Skin of body (tissue), 2 donors: Measurements from ENCODE around the gene CHPF2. TPM values are rescaled to one million over a fixed set of nuclear protein-coding genes. Genes with fewer than 3 reads are reported as not detected.

ENCODE experiments used
- DNase-seq: peaks from one replicate; lab custom pipeline; 2025; lab: John Stamatoyannopoulos, UW
- total RNA-seq: library from RNA; depleted of rRNA; stranded (reverse); fragments of >200 nt; gene quantifications from one replicate; pipeline ENCODE4 v1.2.3, GENCODE V29; 2014

The CHPF2 gene
- total RNA-seq, 1 donor from 2014 or later = 18.5 TPM

DNA sequence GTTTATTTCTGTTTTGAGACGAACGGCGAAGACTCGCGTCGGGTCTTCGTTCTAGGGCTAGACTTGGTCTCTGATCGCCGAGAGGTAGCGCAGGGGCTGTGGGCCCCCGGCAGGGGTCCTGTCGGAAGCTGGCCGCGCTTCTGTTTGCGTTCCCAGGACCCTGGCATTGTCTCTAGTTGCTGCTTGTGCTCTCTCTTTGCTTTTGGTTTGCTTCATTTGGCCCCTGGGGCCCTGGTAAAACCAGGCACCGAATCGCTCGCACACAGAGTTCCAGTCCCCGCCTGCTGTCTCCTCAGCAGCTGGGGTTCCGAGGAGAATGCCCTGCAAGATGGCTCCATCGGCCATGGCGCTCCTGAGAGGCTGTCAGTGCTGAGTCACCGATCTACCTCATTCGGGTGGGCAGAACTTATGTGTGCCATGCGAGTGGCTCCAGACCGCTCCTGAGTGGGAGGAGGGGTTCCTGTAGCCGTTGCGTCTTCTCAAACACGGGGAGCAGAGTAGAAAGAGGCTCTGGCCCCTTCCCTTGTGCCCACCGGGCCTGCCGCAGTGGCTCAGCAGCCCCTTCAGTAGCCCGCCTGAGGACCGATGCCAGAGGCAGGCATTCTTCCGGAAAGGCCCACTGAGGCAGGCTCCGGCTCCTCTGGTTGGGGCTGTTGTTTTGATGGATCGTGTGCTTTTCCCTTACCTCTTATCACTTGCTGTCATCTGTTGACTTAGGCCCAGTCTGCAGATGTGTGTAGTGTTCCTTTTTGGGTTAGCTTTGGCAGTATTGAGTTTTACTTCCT is 826 bp downstream of the CHPF2 start:
- DNase-seq = no peak

DNA sequence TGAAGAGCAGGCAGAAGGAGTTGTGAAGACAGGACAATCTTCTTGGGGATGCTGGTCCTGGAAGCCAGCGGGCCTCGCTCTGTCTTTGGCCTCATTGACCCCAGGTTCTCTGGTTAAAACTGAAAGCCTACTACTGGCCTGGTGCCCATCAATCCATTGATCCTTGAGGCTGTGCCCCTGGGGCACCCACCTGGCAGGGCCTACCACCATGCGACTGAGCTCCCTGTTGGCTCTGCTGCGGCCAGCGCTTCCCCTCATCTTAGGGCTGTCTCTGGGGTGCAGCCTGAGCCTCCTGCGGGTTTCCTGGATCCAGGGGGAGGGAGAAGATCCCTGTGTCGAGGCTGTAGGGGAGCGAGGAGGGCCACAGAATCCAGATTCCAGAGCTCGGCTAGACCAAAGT is 1.5 kb downstream of the CHPF2 start:
- no peak for DNase-seq

DNA sequence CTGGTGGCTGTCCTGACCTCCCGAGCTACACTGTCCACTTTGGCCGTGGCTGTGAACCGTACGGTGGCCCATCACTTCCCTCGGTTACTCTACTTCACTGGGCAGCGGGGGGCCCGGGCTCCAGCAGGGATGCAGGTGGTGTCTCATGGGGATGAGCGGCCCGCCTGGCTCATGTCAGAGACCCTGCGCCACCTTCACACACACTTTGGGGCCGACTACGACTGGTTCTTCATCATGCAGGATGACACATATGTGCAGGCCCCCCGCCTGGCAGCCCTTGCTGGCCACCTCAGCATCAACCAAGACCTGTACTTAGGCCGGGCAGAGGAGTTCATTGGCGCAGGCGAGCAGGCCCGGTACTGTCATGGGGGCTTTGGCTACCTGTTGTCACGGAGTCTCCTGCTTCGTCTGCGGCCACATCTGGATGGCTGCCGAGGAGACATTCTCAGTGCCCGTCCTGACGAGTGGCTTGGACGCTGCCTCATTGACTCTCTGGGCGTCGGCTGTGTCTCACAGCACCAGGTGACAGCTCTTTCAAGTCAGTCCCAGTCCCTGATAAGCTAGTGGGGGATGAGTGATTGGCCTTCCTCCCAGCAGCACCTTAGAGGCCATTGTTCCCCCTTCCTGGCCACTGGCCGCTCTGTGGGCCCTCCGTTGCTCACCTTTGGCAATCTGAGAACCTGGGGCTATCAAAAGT is 3.0 kb downstream of the CHPF2 start:
- DNase-seq = no peak

DNA sequence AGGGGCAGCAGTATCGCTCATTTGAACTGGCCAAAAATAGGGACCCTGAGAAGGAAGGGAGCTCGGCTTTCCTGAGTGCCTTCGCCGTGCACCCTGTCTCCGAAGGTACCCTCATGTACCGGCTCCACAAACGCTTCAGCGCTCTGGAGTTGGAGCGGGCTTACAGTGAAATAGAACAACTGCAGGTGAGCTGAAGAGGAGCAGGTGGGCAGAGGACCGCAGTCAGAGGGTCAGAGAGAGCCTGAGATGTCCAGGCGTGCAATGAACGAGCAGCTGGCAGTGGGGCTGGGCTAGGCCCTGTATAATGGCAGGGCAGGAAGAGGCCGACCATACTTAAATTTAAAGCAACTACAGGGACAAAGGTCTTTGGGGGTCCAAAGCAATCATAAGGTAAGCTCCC is 4.1 kb downstream of the CHPF2 start:
- DNase-seq = no peak

DNA sequence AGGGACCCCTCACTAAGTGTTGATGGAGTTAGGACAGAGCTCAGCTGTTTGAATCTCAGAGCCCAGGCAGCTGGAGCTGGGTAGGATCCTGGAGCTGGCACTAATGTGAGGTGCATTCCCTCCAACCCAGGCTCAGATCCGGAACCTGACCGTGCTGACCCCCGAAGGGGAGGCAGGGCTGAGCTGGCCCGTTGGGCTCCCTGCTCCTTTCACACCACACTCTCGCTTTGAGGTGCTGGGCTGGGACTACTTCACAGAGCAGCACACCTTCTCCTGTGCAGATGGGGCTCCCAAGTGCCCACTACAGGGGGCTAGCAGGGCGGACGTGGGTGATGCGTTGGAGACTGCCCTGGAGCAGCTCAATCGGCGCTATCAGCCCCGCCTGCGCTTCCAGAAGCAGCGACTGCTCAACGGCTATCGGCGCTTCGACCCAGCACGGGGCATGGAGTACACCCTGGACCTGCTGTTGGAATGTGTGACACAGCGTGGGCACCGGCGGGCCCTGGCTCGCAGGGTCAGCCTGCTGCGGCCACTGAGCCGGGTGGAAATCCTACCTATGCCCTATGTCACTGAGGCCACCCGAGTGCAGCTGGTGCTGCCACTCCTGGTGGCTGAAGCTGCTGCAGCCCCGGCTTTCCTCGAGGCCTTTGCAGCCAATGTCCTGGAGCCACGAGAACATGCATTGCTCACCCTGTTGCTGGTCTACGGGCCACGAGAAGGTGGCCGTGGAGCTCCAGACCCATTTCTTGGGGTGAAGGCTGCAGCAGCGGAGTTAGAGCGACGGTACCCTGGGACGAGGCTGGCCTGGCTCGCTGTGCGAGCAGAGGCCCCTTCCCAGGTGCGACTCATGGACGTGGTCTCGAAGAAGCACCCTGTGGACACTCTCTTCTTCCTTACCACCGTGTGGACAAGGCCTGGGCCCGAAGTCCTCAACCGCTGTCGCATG is 5.2 kb downstream of the CHPF2 start:
- no peak for DNase-seq

DNA sequence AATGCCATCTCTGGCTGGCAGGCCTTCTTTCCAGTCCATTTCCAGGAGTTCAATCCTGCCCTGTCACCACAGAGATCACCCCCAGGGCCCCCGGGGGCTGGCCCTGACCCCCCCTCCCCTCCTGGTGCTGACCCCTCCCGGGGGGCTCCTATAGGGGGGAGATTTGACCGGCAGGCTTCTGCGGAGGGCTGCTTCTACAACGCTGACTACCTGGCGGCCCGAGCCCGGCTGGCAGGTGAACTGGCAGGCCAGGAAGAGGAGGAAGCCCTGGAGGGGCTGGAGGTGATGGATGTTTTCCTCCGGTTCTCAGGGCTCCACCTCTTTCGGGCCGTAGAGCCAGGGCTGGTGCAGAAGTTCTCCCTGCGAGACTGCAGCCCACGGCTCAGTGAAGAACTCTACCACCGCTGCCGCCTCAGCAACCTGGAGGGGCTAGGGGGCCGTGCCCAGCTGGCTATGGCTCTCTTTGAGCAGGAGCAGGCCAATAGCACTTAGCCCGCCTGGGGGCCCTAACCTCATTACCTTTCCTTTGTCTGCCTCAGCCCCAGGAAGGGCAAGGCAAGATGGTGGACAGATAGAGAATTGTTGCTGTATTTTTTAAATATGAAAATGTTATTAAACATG is 6.0 kb downstream of the CHPF2 start:
- no peak for DNase-seq

DNA sequence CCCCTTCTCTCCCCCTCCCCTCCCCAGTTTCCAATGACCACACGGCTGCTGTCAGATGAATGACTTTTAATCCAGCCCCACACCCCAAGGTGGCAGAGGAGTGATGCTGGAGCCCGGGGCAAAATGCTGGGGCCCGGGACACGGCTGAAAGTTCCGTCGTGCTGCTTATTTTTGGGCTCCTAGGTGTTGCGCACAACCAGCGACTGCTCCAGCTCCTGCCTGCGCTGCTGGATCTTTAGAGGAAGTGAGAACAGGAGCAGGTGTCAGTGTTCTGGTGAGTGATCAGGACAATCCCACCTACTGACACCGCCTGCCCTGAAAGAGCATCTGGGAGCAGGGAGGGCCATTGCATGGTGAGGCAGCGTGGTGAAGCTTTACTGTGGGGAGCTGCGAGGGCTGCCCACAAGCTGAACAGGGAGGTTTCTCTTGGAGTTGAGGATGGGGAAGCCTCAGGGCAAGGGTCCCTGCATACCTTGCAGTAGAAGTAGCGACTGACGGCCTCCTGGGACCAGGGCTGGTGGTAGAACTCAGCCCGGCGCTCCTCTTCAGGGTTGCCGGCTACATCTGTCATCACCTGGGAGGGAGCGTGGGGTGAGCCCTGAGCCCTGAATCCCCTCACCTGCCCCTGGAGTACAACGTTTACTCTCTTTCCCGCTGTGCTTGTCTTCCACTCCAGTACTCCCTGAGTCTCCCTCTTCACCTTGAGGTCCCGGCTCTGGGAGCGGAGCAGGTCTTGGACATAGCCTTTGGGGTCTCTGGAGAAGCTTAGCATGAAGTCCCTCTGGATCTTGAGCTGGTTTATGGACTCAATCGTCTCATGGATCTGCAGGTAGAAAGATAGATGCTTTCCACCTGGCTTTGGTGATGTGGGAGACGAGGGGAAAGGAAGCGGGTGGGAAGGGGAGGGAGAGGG is 6.9 kb downstream of the CHPF2 start:
- no peak for DNase-seq

DNA sequence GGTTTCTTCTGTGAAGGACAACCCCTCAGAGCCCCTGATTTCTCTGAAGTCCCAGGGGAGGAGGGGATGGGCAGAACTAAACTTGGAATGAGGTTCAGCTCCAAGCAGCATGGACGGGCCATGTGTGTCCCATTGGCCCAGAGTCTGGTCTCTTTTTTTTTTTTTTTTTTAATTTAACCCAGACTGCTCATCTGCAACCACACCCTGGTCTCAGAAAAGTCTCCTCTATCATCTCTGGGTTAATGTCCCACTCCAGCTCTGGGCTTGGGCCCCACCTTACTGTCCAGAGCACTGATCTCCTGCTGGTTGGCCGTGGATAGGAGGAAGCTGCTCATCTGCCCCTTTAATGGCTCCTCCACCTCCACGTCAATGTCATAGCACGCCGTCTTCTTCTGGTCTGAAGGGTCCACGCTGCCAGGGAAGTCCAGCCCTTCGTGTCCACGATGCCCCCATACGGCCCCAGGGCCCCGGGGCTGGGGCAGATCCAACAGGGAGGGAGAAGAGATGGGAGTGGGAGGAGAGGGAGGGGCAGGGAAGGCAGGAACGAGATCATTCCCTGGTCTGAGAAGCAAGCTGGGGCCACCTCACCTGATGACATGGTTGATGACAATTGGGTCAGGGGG is 7.7 kb downstream of the CHPF2 start:
- DNase-seq = no peak

DNA sequence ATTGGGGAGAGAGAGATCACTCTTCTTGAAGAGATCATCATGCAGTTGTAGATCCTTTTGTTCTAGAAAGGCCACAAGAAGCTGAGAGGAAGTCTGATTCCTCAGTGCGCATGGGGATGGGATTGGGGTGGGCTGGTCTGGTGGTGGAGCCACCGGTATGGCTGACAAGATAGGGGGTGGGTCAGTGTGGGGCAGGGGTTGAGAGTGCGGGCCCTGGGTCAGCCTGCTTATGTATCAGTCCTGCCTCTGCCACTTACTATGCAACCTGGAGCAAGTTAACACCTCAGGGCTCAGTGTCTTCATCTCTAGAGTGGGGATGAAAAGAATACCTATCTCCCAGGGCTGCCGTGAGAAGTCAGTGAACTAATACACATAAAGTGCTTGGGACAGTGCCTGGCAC is 8.3 kb downstream of the CHPF2 start:
- no peak for DNase-seq

DNA sequence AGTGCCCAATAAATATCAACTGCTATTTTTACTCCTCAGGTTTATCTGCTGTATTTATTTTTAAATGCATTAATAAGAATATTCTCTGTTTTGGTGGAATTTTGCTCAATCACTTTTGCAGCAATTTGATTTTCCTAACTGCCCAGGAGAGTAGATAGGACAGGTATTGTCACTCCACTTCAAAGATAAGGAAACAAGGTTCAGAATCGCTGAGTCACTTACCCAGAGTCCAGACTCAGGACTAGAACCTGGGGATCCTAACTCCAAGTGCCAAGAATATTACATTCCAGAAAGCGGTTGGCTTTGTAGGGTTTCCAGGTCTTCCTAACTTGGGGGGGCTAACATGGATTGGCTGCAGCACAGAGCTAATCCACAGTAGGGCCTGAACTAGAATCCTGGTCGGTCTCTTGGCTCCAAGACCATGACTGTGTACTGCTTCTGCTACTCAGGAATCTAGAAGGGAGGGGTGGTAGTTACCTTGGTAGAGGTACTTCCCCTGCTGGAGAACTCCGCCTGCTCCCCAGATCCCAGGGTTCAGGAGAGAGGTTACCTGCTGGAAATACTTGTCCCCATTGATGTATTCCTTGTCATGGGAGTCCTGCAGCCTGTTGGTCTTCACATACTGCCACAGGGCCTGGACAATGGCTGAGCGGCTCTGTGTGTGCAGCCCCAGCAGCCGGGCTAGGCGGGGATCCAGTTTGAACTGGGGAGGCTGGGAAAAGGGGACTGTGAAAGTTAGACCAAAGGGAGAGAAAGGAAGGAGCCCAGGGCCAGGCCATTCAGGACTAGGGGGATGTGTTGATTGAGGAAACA is 8.9 kb downstream of the CHPF2 start:
- no peak for DNase-seq

DNA sequence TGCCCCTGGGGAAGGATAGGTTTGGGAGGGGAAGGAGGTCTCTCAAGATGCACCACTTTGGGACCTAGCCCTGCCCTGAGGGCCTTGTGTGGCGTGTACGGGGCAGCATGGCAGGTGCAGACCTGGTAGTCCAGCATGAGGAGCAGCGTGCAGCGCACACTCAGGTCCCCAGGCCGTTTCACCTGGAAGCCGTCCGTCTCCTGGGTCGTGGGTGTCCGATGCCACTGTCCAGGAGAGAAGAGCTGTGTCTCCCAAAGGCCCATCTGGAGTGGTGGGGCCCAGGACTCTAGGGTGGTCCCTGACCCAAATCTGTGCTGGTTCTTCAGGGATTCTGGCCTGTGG is 9.4 kb downstream of the CHPF2 start:
- no peak for DNase-seq

DNA sequence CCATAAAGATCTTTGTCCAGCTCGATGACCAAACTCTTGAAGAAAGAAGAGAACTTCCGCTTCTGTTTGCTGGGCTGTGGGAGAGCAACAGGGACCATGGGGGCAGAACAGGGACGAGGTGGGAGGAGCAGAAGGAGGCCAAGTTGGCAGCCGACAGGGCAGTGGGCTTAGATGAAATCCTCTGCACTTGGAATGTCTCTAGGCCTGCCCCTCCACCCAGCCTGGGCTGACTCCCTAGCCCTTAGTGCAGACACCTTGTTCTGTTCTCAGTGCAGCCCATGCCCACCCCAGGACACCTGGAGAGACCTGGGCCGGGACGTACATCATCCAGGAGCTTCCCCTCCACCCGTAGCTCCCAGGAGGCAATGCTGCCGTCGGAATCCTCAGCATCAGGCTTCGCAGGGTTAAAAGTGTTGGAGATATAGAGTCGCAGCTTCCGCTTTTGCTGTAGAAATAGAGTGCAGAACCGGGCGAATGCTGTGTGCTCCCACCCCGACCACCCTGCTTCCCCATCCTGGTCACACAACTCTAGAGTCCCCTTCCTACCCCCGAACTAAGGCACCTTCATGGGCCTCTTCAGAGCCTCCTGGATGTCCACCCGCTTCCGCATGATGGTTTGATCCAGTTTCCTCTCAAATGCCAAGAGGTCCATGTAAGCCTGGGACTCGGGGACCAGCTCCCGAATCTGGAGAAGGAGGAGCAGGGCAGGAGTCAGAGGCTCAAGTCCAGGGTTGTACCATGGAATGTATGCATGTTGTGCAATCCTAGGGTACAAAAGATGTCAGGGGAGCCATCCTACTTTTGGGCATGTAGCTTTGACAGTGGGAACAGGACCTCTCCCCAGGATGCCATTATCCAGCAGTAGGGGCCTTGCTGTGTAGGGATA is 10.1 kb downstream of the CHPF2 start:
- no peak for DNase-seq

DNA sequence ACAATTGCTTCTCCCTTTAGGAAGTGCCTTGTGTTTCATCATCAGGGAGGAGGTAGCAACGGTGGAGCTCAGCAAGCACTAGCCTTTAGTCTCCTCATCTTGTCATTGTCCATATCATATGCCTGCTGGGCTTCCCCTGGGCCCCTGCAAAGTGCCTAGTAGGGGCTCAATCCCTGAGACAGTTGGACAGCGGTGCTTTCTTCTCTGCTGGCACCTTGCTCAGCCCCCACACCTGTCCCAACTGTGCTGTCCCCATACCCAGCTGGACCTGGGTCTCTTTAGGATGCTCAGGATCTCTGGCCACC is 10.7 kb downstream of the CHPF2 start:
- no peak for DNase-seq

DNA sequence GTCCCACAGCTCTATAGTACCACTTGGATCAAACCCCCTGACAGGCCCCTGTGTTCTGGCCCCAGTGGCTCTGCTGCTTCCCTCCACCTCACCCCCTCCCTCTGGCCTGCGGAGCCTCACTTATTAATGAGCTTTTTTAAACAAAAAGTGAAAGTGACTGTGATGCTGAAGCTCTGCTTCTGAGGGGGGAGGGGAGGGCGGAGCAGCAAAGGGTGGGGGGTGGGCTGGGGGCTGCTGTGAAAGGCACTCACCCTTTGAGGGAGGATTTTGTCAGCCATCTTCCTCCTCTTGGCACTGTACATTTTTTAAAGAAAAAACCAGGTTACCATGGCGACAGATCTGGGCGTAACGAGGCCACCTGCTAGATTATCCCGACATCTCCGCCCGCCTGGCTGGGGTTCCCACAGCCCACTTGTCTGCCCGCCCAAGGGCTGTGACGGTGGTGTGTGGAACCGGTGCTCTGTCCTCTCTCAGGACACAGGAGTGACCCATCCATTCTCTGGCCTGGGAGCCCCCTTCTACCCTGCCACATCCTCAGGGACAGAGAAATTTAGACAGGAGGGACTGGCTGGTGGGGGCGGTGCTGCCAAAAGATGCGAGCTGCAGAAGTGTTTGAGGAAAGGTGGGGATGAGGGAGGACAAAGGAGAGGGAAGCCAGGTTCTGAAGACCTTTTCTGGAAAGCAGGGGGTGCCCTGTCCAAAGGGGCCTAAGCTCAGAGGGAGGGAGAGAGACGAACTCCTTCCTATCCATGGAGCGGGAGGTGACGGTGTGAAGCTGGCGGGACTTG is 11.3 kb downstream of the CHPF2 start:
- DNase-seq = no peak

DNA sequence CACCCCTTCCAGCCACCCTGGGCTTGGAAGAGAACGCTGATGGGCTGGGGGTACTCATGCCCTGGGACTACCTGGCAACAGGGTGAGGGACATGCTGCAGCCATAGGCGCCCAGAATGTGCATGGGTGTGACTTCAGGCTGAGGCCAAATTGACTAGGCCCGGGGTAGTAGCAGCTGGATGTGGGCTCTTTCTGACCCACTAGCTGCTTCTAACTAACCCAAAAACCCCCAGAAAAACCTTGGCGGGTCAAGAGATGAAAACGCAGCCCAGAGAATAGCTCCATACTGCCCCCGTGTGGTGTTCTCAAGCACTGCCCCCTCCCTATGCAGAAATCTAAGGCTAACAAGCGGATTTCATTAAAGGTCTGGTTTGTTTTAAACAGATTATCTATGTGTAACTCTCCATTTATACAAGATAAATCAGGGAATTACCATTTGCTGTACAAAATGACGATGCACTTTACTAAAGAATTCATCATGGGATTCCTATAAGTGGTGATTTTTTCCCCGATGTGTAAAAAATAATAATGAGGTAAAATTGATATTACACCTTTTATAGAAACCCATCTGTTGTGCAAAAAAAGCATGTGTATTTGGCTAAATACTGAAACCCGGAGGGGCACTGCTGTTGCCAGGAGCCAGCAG is 12.0 kb downstream of the CHPF2 start:
- no peak for DNase-seq

DNA sequence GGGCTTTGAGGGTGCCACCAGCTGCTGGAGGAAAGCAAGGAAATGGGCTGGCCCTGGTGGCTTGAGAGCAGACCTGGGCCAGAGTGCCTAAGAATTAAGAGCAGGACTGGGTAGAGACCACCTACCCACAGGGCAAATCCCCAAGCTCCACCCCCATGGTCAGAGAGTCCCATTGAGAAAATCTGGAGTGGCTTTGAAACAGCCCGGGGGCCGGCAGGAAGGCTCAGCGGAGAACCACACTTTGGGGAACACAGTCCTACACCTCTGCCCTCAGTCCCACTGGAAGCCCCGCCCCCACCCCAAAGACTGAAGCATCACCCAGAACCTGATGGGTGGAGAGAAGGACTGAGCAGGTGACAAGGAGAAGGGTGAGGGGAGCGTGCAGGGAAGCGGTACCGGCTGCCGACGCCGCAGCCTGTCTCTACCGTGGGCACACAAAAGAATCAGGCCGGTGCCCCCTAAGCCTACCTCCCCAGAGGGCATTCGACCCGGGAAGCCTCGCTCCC is 12.6 kb downstream of the CHPF2 start:
- DNase-seq = no peak
